ENCODE data around the gene SOX13. TPM values are rescaled to one million over a fixed set of nuclear protein-coding genes. Genes with fewer than 3 reads are reported as not detected.

SOX13 gene
- polyA plus RNA-seq, 3 donors, result 0.52 TPM; not detected in 2

DNA sequence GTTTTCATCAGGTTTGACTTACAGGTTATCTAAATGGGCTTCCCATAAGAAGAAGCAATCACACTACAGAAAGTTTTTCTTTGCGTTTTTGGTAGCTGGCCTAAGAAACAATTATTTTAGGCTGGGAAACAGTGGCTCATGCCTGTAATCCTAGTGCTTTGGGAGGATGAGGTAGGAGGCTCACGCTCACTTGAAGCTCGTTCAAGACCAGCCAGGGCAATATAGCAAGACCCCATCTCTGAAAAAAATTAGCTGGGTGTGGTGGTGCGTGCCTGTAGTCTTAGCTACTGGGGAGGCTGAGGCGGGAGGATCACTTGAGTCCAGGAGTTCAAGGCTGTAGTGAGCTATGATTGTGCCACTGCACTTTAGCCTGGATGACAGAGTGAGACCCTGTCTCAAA is 94.8 kb downstream of the SOX13 start:
- peaks cover 18 to 26% of the 10 kb centered on the region in 2 donors for H3K9me3 ChIP-seq (replicated peaks in 1 of 2; ENCODE audit: control insufficient read depth in 1 of 2, insufficient read depth in 1 of 2, low read length in 2 of 2)

DNA sequence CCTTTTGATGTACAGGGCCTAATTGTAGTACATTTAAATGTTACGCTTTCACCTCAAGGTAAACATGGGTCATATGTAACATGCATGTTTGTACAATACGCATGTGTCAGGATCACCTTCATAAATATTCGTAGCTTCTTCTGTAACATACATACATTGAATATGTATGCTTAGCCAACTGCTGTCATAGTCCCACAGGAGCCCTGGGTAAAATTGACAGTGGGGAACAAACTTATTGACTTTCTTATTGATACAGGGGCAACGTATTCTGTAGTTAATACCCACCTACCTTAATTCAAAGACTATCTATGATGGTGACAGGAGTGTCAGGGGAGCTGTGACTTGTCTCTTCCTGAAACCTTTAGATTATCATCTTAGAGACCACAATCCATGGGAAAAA is 96.9 kb downstream of the SOX13 start:
- Histone ChIP-seq H3K4me2 (replicated peaks; ENCODE audit: extremely low read depth, low read length, poor library complexity, severe bottlenecking) (no peak overlapping the region), H2AFZ (ENCODE audit: insufficient read depth, low read depth, low read length, poor library complexity, severe bottlenecking) (no peak overlapping the region), H3K79me2 (ENCODE audit: insufficient read depth, low read length) (no peaks in the 10 kb centered on the region), H3K36me3 (replicated peaks in 1 of 2; ENCODE audit: control insufficient read depth in 1 of 2, insufficient read depth in 2 of 2, low read length in 2 of 2) (no peaks in the 10 kb centered on the region), H3K9ac (ENCODE audit: insufficient read depth, low read length, poor library complexity, severe bottlenecking) (no peak overlapping the region), H3K27ac (ENCODE audit: low read depth in 1 of 2, low read length in 2 of 2) (no peak overlapping the region), H4K20me1 (ENCODE audit: insufficient read depth, low read length) (no peaks in the 10 kb centered on the region), H3K27me3 (ENCODE audit: control insufficient read depth in 2 of 2, insufficient read depth in 2 of 2, low read length in 2 of 2) (no peaks in the 10 kb centered on the region), H3K9me3 (replicated peaks in 1 of 2; ENCODE audit: control insufficient read depth in 1 of 2, insufficient read depth in 1 of 2, low read length in 2 of 2) (peaks cover 18 to 26% of the 10 kb centered on the region in 2 donors), H3K4me1 (ENCODE audit: control insufficient read depth in 1 of 2, insufficient read depth in 2 of 2, low read length in 2 of 2) (no peaks in the 10 kb centered on the region), H3K4me3 (replicated peaks in 1 of 3; ENCODE audit: low read depth in 2 of 3, low read length in 3 of 3) (no peak overlapping the region)
- Mint-ChIP-seq H3K27ac (no peak overlapping the region), H3K4me1 (peaks cover 4% of the 10 kb centered on the region), H3K27me3 (ENCODE audit: low read depth in 3 of 3) (peaks cover 3 to 6% (median 4%) of the 10 kb centered on the region in 3 donors), H3K4me3 (no peak overlapping the region), H3K36me3 (no peaks in the 10 kb centered on the region), H3K9me3 (peaks cover 10 to 33% (median 26%) of the 10 kb centered on the region in 7 donors)
- TF ChIP-seq, protein P1, sequence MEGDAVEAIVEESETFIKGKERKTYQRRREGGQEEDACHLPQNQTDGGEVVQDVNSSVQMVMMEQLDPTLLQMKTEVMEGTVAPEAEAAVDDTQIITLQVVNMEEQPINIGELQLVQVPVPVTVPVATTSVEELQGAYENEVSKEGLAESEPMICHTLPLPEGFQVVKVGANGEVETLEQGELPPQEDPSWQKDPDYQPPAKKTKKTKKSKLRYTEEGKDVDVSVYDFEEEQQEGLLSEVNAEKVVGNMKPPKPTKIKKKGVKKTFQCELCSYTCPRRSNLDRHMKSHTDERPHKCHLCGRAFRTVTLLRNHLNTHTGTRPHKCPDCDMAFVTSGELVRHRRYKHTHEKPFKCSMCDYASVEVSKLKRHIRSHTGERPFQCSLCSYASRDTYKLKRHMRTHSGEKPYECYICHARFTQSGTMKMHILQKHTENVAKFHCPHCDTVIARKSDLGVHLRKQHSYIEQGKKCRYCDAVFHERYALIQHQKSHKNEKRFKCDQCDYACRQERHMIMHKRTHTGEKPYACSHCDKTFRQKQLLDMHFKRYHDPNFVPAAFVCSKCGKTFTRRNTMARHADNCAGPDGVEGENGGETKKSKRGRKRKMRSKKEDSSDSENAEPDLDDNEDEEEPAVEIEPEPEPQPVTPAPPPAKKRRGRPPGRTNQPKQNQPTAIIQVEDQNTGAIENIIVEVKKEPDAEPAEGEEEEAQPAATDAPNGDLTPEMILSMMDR (IDR thresholded peaks at IDR 0.05), result no peak
- intact Hi-C loops (cut with micrococcal nuclease), result no loop called here
- 100% methylated on average over 1 of the region's 4 CpGs for WGBS (ENCODE audit: insufficient coverage)
- DNase-seq, result no peak

More for the DNA sequence above, 94.8 kb downstream of the SOX13 start:
- H3K4me1 ChIP-seq (ENCODE audit: control insufficient read depth in 1 of 2, insufficient read depth in 2 of 2, low read length in 2 of 2), result no peaks in the 10 kb centered on the region
- Mint-ChIP-seq H3K36me3 (no peaks in the 10 kb centered on the region), H3K4me1 (peaks cover 4% of the 10 kb centered on the region), H3K27me3 (ENCODE audit: low read depth in 3 of 3) (peaks cover 4 to 5% (median 4%) of the 10 kb centered on the region in 3 donors), H3K27ac (no peak overlapping the region), H3K9me3 (peaks cover 10 to 33% (median 26%) of the 10 kb centered on the region in 7 donors), H3K4me3 (no peak overlapping the region)
- H3K27ac ChIP-seq (ENCODE audit: low read depth in 1 of 2, low read length in 2 of 2), result no peak overlapping the region
- WGBS (ENCODE audit: insufficient coverage), result 91% methylated on average over 3 of the region's 5 CpGs
- no peak overlapping the region for H3K9ac ChIP-seq (ENCODE audit: insufficient read depth, low read length, poor library complexity, severe bottlenecking)
- no peaks in the 10 kb centered on the region for H3K27me3 ChIP-seq (ENCODE audit: control insufficient read depth in 2 of 2, insufficient read depth in 2 of 2, low read length in 2 of 2)
- H2AFZ ChIP-seq (ENCODE audit: insufficient read depth, low read depth, low read length, poor library complexity, severe bottlenecking), result no peak overlapping the region
- no peak overlapping the region for H3K4me3 ChIP-seq (replicated peaks in 1 of 3; ENCODE audit: low read depth in 2 of 3, low read length in 3 of 3)
- H4K20me1 ChIP-seq (ENCODE audit: insufficient read depth, low read length), result no peaks in the 10 kb centered on the region
- no peak overlapping the region for H3K4me2 ChIP-seq (replicated peaks; ENCODE audit: extremely low read depth, low read length, poor library complexity, severe bottlenecking)
- no peak for DNase-seq
- no peaks in the 10 kb centered on the region for H3K79me2 ChIP-seq (ENCODE audit: insufficient read depth, low read length)
- intact Hi-C loops (cut with micrococcal nuclease), result no loop called here
- no peaks in the 10 kb centered on the region for H3K36me3 ChIP-seq (replicated peaks in 1 of 2; ENCODE audit: control insufficient read depth in 1 of 2, insufficient read depth in 2 of 2, low read length in 2 of 2)
- TF ChIP-seq, protein P1 (IDR thresholded peaks at IDR 0.05), result no peak

Measured in CD14-positive monocyte (primary cell).